Fibroblast of the conjunctiva (primary cell): Measurements from ENCODE around the gene SBNO1.
A peak's percentile ranks its signal among the peaks of the same experiment; 100 is the strongest.
"Not testable (repeated sequence)": the region's sequence is repeated elsewhere in the genome, so short reads cannot be mapped to it uniquely, and the experiment has no call there.

Experiments used
- DNase-seq: peaks from one replicate; pipeline ENCODE4 v3.0.0-alpha.2; 2010; ENCODE audit warnings: low read depth

Gene SBNO1

GRCh38 chr12:123388951-123389559 lies 24.4 kb upstream of the SBNO1 start:
- DNase-seq = no peak

DNA sequence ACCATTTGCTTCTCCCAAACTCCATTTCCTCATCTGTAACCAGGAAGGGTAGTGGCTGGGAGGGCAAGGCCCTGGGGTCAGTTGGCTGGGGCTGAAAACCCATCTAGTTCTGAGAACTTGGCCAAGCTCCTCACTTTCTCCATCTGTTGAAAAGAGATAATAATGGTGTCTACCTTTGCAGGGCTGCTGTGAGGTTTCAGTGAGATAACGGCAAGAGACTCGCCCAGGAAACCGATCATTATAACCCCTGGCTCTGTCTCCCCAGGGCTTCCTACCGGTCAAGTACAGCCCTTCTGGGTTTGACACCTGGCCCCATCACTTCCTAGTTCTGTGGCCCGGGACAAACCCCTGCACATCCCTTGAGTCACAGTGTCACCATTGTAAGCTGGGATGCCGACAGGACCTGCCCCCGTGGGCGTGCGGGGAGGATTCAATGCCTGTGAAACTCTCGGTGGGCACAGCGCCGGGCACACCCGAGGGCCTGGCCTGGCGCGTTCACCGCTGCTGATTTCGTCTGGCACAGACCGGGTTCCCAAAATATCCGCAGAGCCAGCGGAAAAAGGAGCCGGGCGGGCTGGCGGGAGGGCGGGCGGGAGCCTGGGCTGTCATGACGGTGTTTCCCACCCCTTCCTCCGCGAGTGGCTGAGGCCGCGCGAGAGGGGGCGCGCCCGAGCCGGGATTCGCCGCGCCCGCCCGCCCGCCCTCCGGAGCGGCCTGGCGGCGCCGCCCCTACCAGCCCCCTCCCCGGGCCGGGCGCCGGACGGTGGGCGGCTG lies 23.7 kb upstream of the SBNO1 start:
- DNase-seq = no peak

DNA sequence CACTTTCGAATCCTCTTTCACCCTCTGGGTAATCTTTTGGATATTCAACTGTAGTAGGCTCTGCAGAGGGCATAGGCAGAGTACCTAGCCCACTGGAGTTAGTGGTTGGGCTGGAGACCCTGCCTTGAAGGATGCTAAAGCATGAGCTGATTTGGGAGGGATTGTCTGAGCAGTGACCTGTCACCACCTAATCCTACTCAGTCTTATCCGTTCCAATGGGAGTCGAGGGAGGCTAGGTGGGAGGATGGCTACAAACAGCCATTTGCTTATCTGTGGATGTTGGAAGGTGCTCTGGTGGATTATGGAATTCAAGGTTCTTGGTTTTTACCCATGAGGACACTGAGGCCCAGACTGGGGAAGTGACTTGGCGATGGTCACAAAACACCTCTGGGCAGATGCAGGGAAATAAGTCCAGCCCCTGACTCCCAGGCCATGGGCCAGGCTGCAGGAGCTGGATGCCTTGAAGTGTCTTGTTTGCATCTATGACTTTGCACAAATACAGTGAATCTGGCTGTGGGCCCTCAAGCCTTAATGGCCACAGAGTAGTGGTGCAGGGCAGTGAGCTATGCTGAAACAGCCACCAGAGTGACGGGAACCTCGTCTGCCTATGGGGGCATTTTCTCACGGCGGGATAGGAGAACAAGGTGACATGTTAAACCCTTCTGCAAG lies 23.0 kb upstream of the SBNO1 start:
- no peak for DNase-seq

DNA sequence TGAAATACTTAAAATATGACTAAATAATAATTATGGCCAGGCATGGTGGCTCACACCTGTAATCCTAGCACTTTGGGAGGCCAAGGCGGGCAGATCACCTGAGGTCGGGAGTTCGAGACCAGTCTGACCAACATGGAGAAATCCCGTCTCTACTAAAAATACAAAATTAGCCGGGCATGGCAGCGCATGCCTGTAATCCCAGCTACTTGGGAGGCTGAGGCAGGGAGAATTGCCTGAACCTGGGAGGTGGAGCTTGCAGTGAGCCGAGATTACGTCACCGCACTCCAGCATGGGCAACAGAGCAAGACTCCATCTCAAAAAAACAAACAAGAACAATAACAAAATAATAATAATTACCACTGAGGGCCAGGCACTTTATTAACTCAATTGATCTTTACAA lies 20.9 kb upstream of the SBNO1 start:
- not testable (repeated sequence) for DNase-seq

- peak; percentile 68 for DNase-seq
Observed at GRCh38 chr12:123384994-123385376, 20.3 kb upstream of the SBNO1 start.

- DNase-seq = no peak
Observed at GRCh38 chr12:123384318-123384993, 19.8 kb upstream of the SBNO1 start.

DNA sequence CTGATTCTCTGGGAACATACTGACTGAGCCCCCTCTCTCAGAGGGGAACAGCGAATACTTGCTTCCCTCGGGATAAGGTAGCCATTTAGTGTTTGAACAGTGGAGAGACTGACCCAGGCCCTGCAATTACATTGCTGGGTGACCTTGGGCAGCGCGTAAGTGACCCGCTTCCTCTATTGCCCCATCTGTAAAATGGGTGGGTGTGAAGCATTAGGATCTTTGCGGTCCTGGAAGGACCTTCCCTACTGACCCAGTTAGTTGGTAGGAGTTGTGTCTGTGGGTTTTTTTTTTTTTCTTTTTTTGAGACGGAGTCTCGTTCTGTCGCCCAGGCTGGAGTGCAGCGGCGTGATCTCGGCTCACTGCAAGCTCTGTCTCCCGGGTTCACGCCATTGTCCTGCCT lies 18.0 kb upstream of the SBNO1 start:
- DNase-seq = no peak

DNA sequence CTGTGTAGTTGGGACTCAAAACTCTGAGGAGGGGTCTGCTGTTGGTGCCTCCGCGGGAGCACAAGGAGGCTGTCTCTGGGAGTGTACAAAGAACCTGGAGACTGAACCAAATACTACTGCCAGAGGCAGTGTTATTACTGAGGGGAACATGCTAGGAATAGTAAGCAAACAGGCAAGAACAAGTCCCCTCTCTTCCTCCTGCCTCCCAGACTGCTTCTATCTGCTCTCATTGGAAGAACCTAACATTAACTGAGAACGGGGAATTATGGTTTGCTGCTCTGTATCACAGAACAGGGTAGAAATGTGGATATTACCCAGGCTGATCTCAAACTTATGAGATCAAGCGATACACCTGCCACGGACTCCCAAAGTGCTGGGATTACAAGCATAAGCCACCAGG lies 14.7 kb upstream of the SBNO1 start:
- no peak for DNase-seq

DNA sequence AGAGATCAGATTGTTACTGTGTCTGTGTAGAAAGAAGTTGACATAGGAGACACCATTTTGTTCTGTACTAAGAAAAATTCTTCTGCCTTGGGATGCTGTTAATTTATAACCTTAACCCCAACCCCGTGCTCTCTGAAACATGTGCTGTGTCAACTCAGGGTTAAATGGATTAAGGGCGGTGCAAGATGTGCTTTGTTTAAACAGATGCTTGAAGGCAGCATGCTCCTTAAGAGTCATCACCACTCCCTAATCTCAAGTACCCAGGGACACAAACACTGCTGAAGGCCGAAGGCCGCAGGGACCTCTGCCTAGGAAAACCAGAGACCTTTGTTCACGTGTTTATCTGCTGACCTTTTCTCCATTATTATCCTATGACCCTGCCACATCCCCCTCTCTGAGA lies 7.8 kb upstream of the SBNO1 start:
- not testable (repeated sequence) for DNase-seq

DNA sequence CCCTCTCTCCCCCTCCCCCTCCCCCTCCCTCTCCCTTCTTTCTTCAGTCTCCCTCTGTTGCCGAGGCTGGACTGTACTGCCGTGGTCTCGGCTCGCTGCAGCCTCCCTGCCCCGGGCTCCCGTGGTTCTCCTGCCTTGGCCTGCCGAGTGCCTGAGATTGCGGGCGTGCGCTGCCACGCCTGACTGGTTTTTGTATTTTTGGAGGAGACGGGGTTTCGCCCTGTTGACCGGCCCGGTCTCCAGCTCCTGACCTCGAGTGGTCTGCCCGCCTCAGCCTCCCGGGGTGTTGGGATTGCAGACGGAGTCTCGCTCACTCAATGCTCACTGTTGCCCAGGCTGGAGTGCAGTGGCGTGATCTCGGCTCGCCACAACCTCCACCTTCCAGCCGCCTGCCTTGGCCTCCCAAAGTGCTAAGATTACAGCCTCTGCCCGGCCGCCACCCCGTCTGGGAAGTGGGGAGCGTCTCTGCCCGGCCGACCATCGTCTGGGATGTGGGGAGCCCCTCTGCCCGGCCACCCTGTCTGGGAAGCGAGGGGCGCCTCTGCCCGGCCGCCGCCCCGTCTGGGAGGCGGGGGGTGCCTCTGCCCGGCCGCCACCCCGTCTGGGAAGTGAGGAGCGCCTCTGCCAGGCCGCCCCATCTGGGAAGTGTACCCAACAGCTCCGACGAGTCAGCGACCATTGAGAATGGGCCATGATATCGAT lies 7.2 kb upstream of the SBNO1 start:
- DNase-seq = not testable (repeated sequence)

- DNase-seq = no peak
Observed at GRCh38 chr12:123369229-123369628, 4.6 kb upstream of the SBNO1 start.

GRCh38 chr12:123368431-123368830 lies 3.8 kb upstream of the SBNO1 start:
- not testable (repeated sequence) for DNase-seq

DNA sequence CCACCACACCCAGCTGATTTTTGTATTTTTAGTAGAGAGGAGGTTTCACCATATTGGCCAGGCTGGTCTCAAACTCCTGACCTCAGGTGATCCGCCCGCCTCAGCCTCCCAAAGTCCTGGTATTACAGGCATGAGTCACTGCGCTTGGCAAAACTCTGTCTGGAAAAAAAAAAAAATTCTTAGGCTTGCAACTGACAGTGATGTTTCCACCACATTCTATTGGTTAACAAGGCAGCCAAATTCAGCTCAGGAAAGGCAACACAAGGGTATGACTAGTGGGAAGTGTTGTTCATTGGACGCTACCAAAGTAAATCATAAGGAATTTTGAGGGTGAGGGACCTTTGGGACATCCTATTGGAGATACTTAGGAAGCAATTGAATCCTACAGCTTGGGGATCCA lies 2.9 kb upstream of the SBNO1 start:
- DNase-seq = no peak

- peak; percentile 98 for DNase-seq
Observed at GRCh38 chr12:123365025-123365917, 624 bp upstream of the SBNO1 start.

GRCh38 chr12:123363740-123364531 lies 711 bp downstream of the SBNO1 start:
- DNase-seq = no peak

DNA sequence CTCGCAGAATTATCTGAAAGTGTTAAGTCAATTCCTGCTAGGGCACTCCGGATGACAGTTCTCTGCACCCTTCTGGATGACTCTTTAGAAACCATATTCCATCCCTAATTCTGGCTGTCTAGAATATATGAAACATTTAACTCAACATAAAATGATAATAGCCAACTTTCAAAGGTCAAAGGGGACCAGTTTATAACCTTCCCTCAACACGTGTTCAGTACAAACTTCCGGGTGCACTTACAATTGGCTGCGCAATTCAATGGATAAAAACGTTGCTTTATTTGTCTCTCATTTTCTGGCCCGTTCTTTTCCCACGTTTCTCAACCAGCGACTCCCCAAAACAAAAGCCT lies 1.3 kb downstream of the SBNO1 start:
- no peak for DNase-seq

GRCh38 chr12:123358035-123358434 lies 6.6 kb downstream of the SBNO1 start:
- DNase-seq = no peak

DNA sequence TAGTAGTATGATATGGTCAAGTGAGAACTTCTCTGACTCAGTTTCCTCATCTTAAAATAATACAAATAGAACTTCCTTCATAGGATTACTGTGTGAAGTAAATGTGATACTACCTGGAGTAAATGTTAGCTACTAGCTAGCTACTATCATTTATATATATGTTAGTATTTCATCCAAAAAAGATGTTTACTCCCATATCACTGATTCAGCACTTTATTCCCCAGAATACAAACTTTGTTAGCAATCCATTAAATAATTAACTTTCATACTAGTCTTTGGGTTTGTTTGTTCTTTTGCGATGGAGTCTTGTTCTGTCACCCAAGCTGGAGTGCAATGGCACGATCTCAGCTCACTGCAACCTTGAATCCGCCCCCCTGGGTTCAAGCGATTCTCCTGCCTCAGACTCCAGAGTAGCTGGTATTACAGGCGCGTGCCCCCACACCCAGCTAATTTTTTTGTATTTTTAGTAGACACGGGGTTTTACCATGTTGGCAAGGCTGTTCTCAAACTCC lies 8.4 kb downstream of the SBNO1 start:
- no peak for DNase-seq

- no peak for DNase-seq
Observed at GRCh38 chr12:123354600-123354999, 10.0 kb downstream of the SBNO1 start.

GRCh38 chr12:123351349-123351748 lies 13.3 kb downstream of the SBNO1 start:
- no peak for DNase-seq
